ENCODE measurements around the gene NDEL1. TPM values are rescaled to one million over a fixed set of nuclear protein-coding genes. Genes with fewer than 3 reads are reported as not detected.

Gene NDEL1
- total and polyA plus RNA-seq, 2 experiments from 2014 or later = 25.7 to 47.3 TPM

DNA sequence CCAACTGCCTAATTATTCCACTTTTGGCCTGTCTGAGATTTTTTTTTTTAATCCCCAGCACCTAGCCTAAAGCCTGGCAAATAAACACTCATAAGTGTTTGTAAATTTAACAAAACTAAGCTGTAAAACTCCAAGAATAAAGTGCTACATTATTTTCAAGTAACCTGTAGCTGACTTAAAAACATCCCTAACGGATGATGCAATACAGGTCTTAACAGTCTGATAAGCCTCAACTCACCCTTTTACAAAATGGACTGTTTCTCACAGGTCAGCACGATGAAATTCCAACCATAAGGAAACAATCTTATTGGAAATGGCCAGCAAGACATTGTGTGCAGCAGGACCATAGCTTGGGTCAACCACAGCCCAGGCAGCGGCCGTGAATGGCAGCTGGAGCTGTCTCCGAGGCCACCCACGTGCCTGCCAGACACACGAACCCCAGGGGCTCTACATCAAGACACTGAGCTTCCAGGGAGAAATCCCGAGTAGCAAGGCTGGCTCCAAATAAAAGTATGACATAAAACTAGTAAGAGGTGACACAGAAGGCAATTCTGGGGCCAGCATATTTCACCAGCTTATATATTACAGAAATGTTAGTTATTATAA, 58.9 kb downstream of the NDEL1 start:
- no peak overlapping the region for H3K4me3 ChIP-seq
- H3K9me3 ChIP-seq (ENCODE audit: low read depth) = no peaks in the 10 kb centered on the region
- H3K27me3 ChIP-seq = no peaks in the 10 kb centered on the region
- TF ChIP-seq, protein P1, sequence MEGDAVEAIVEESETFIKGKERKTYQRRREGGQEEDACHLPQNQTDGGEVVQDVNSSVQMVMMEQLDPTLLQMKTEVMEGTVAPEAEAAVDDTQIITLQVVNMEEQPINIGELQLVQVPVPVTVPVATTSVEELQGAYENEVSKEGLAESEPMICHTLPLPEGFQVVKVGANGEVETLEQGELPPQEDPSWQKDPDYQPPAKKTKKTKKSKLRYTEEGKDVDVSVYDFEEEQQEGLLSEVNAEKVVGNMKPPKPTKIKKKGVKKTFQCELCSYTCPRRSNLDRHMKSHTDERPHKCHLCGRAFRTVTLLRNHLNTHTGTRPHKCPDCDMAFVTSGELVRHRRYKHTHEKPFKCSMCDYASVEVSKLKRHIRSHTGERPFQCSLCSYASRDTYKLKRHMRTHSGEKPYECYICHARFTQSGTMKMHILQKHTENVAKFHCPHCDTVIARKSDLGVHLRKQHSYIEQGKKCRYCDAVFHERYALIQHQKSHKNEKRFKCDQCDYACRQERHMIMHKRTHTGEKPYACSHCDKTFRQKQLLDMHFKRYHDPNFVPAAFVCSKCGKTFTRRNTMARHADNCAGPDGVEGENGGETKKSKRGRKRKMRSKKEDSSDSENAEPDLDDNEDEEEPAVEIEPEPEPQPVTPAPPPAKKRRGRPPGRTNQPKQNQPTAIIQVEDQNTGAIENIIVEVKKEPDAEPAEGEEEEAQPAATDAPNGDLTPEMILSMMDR (IDR thresholded peaks at IDR 0.05; ENCODE audit: low read depth, low read length) = no peak
- H3K4me1 ChIP-seq (ENCODE audit: low read depth) = no peaks in the 10 kb centered on the region
- no peak overlapping the region for H3K27ac ChIP-seq
- peaks cover 72% of the 10 kb centered on the region for H3K36me3 ChIP-seq
- DNase-seq (ENCODE audit: low read depth in 1 of 2, low spot score in 1 of 2) = no peak

DNA sequence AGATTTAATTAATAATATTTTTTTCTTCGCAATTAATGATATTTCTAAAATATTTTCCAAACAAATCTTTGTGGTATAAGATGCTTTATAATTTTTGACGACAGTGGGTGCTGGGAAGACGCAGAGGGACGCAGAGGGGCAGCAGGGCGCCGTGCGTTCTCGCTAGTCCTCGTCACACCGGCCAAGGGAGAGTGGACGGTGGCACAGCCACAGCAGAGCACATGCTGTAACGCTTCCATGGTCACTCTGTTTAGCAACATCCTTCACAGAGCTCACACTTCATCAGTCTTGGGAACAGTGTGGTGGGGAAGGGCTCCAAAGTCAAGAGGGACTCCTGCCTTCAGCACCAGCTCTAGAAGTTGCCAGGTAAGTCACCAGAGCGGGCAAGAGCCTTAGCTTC, 60.4 kb downstream of the NDEL1 start:
- peak overlapping the region; percentile 17 for H3K27ac ChIP-seq
- TF ChIP-seq, protein P1 (IDR thresholded peaks at IDR 0.05; ENCODE audit: low read depth, low read length) = no peak

DNA sequence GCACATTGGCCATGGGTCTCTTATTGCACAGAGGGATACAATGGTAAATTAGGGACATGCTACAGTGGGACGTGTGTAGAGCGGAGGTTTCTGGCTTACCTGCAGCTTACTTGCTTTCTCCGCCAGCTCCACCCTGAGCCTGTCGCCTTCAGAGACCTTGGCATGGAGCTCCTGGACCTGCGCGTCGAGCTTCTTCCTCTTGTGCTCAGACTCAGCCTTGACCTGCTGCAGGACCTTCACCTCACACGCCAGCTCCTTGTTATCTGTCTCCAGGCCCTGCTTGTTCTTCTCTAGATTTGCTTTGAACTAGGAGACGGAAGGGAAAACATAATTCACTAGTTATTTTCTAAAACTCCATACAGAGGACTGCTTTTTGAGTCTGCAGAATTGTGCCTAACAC, 63.5 kb downstream of the NDEL1 start:
- Histone ChIP-seq H3K27ac (no peak overlapping the region), H3K9me3 (ENCODE audit: low read depth) (no peaks in the 10 kb centered on the region), H3K27me3 (no peaks in the 10 kb centered on the region), H3K4me3 (no peak overlapping the region), H3K4me1 (ENCODE audit: low read depth) (no peaks in the 10 kb centered on the region), H3K36me3 (peaks cover 72% of the 10 kb centered on the region)
- TF ChIP-seq, protein P1 (IDR thresholded peaks at IDR 0.05; ENCODE audit: low read depth, low read length) = no peak
- no peak for DNase-seq (ENCODE audit: low read depth in 1 of 2, low spot score in 1 of 2)

More for the DNA sequence above, 60.4 kb downstream of the NDEL1 start:
- DNase-seq (ENCODE audit: low read depth in 1 of 2, low spot score in 1 of 2) = no peak
- H3K4me3 ChIP-seq = no peak overlapping the region
- no peaks in the 10 kb centered on the region for H3K4me1 ChIP-seq (ENCODE audit: low read depth)
- H3K9me3 ChIP-seq (ENCODE audit: low read depth) = no peaks in the 10 kb centered on the region
- no peaks in the 10 kb centered on the region for H3K27me3 ChIP-seq
- H3K36me3 ChIP-seq = peaks cover 76% of the 10 kb centered on the region

DNA sequence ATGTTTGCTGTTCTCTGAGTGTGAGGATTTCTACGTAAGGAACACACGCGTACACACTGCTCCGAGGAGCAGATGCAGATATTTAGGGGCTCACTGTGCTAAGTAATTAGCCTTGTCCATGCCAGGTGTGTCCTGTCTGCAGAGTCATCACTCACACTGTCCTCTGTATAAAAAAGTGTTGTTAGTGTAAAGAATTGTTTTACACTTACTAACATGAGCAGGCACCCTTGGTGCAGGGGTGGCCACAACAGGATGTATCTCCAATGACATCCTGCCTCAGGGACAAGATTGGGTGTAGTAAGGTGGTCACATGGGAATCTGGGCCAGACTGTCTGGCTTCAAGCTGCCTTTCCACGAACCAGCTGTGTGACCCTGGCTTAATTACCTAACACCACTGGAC, 63.9 kb downstream of the NDEL1 start:
- no peak for DNase-seq (ENCODE audit: low read depth in 1 of 2, low spot score in 1 of 2)

DNA sequence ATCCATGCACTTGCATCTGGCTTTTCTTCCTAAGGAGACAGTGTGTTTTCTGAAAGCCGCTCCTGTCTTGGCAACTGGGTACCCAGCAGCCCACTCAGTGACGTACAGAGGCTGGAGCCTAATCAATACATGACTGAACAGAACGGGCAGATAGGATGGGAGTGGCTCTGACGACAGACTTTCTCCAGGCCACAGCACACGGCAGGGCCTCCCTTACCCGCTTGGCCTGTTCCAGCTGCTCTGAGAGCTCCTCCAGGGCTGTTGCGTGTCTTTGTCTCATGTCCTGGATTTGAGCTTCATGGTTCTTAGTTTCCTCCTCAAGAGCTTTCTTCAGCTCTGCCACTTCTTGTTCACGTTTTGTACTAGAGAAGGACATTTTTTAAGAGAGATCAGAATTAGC, 64.9 kb downstream of the NDEL1 start:
- H3K4me3 ChIP-seq = no peak overlapping the region
- TF ChIP-seq, protein P1 (IDR thresholded peaks at IDR 0.05; ENCODE audit: low read depth, low read length) = no peak
- no peak overlapping the region for H3K27ac ChIP-seq
- no peak for DNase-seq (ENCODE audit: low read depth in 1 of 2, low spot score in 1 of 2)
- H3K4me1 ChIP-seq (ENCODE audit: low read depth) = no peaks in the 10 kb centered on the region
- no peaks in the 10 kb centered on the region for H3K27me3 ChIP-seq
- peaks cover 72% of the 10 kb centered on the region for H3K36me3 ChIP-seq
- H3K9me3 ChIP-seq (ENCODE audit: low read depth) = no peaks in the 10 kb centered on the region

More for the DNA sequence above, 63.9 kb downstream of the NDEL1 start:
- H3K4me1 ChIP-seq (ENCODE audit: low read depth) = no peaks in the 10 kb centered on the region
- H3K27ac ChIP-seq = no peak overlapping the region
- H3K9me3 ChIP-seq (ENCODE audit: low read depth) = no peaks in the 10 kb centered on the region
- TF ChIP-seq, protein P1 (IDR thresholded peaks at IDR 0.05; ENCODE audit: low read depth, low read length) = no peak
- H3K27me3 ChIP-seq = no peaks in the 10 kb centered on the region
- H3K36me3 ChIP-seq = peaks cover 71% of the 10 kb centered on the region
- H3K4me3 ChIP-seq = no peak overlapping the region
